GM23338 (cell line): ENCODE measurements around the gene NEURL1. TPM values are rescaled to one million over a fixed set of nuclear protein-coding genes. Genes with fewer than 3 reads are reported as not detected.

Experiments
- ATAC-seq: fragments of 200-7000 bp; cut with Tn5 transposase; 3 replicates; pipeline ENCODE4 v1.9.1; 2020
- DNase-seq: peaks from one replicate; pipeline ENCODE4 v3.0.0-alpha.2; 2015; ENCODE audit warnings: low spot score
- H2AFZ ChIP-seq: fragments of 200-600 bp; sonication (generic); 2 replicates; pipeline ENCODE4 v1.8.0; 2016; ENCODE audit warnings: antibody characterized with exemption, mild to moderate bottlenecking, moderate library complexity
- H3F3A ChIP-seq: fragments of 200-600 bp; sonication (generic); replicated peaks from 2 replicates; pipeline ENCODE4 v1.8.0; 2017; ENCODE audit warnings: antibody characterized with exemption, mixed run types, low read depth
- H3K27ac ChIP-seq: fragments of 200-600 bp; sonication (generic); 2 replicates; pipeline ENCODE4 v1.6.1; 2016; ENCODE audit warnings: low read depth
- H3K27me3 ChIP-seq: fragments of 200-600 bp; sonication (generic); 2 replicates; pipeline ENCODE4 v1.8.0; 2016; ENCODE audit warnings: mild to moderate bottlenecking, mixed run types, moderate library complexity; ENCODE audit not compliant: insufficient read depth
- H3K36me3 ChIP-seq: fragments of 200-600 bp; sonication (generic); 2 replicates; pipeline ENCODE4 v1.8.0; 2016; ENCODE audit warnings: mild to moderate bottlenecking; ENCODE audit not compliant: insufficient read depth
- H3K4me1 ChIP-seq: fragments of 200-600 bp; sonication (generic); 2 replicates; pipeline ENCODE4 v1.8.0; 2016; ENCODE audit warnings: mild to moderate bottlenecking, moderate library complexity; ENCODE audit not compliant: insufficient read depth
- H3K4me2 ChIP-seq: fragments of 200-600 bp; sonication (generic); 2 replicates; pipeline ENCODE4 v1.7.1; 2017; ENCODE audit warnings: mixed run types
- H3K4me3 ChIP-seq: fragments of 200-600 bp; sonication (generic); 2 replicates; pipeline ENCODE4 v1.6.1; 2016; ENCODE audit warnings: mixed run types
- H3K79me2 ChIP-seq: fragments of 200-600 bp; sonication (generic); replicated peaks from 2 replicates; pipeline ENCODE4 v1.8.0; 2017; ENCODE audit warnings: mild to moderate bottlenecking; ENCODE audit not compliant: insufficient read depth
- H3K9me2 ChIP-seq: fragments of 200-600 bp; sonication (generic); 2 replicates; pipeline ENCODE4 v1.8.0; 2017; ENCODE audit not compliant: insufficient read depth
- H4K20me1 ChIP-seq: fragments of 200-600 bp; sonication (generic); replicated peaks from 2 replicates; pipeline ENCODE4 v1.8.0; 2017; ENCODE audit warnings: mild to moderate bottlenecking; ENCODE audit not compliant: insufficient read depth
- H3K27ac Mint-ChIP-seq: 2 replicates; pipeline ENCODE4 v1.8.0; 2020; ENCODE audit warnings: inconsistent platforms, mild to moderate bottlenecking, moderate library complexity, mixed read lengths
- H3K27me3 Mint-ChIP-seq: 3 replicates; pipeline ENCODE4 v1.8.0; 2022; ENCODE audit warnings: low read depth, mild to moderate bottlenecking, moderate library complexity, mixed read lengths, inconsistent platforms; ENCODE audit not compliant: insufficient read depth, poor library complexity
- H3K36me3 Mint-ChIP-seq: 3 replicates; pipeline ENCODE4 v1.8.0; 2021; ENCODE audit warnings: low read depth, mild to moderate bottlenecking, inconsistent platforms, moderate library complexity, mixed read lengths
- H3K4me1 Mint-ChIP-seq: 3 replicates; pipeline ENCODE4 v1.8.0; 2020; ENCODE audit warnings: mild to moderate bottlenecking, inconsistent platforms, mixed read lengths
- H3K4me3 Mint-ChIP-seq: 3 replicates; pipeline ENCODE4 v1.8.0; 2021; ENCODE audit warnings: moderate library complexity, mild to moderate bottlenecking, inconsistent platforms, mixed read lengths
- H3K9me3 Mint-ChIP-seq: 3 replicates; pipeline ENCODE4 v1.8.0; 2020; ENCODE audit warnings: moderate library complexity, mild to moderate bottlenecking, inconsistent platforms, mixed read lengths
- CREB1 ChIP-seq: fragments of 250-450 bp; sonication (Bioruptor Pico); IDR thresholded peaks from 2 replicates; pipeline ENCODE4 v1.5.0; 2020; ENCODE audit warnings: low read depth, mild to moderate bottlenecking, moderate library complexity
- EZH2 ChIP-seq: fragments of 200-600 bp; sonication (generic); IDR thresholded peaks from one replicate; pipeline ENCODE4 v1.8.0; 2017; ENCODE audit warnings: antibody characterized with exemption, mild to moderate bottlenecking, low read depth; ENCODE audit not compliant: unreplicated experiment
- JUNB ChIP-seq: IDR thresholded peaks from one replicate; pipeline ENCODE4 v1.6.1; 2016; ENCODE audit warnings: antibody characterized with exemption; ENCODE audit not compliant: unreplicated experiment
- NANOG ChIP-seq: IDR thresholded peaks from 2 replicates; pipeline ENCODE4 v1.6.1; 2016; ENCODE audit warnings: antibody characterized with exemption, borderline replicate concordance
- POLR2AphosphoS5 ChIP-seq: IDR thresholded peaks from 2 replicates; pipeline ENCODE4 v1.6.1; 2016; ENCODE audit warnings: antibody characterized with exemption, low read depth
- ZNF331 ChIP-seq: fragments of 250-450 bp; sonication (Bioruptor Pico); IDR thresholded peaks from 2 replicates; pipeline ENCODE4 v1.5.0; 2020; ENCODE audit warnings: low read depth, mild to moderate bottlenecking, moderate library complexity
- polyA plus RNA-seq: library from polyadenylated mRNA; unstranded; fragments of >200 nt; fragmentation: Nextera tagmentation; extraction: Ambion mirVana; gene quantifications from 2 replicates; pipeline ENCODE4 v1.2.1, GENCODE V29; 2016
- total RNA-seq: library from RNA; depleted of rRNA; stranded (reverse); fragments of >200 nt; shearing (Covaris generic); gene quantifications from 2 replicates; pipeline ENCODE4 v1.2.3, GENCODE V29; 2014
- TF ChIP-seq, protein P1 (sequence below): IDR thresholded peaks from 2 replicates; pipeline ENCODE4 v1.6.1; 2016; ENCODE audit warnings: antibody characterized with exemption
- TF ChIP-seq, protein P2 (sequence below): IDR thresholded peaks from one replicate; pipeline ENCODE4 v1.6.1; 2018; ENCODE audit warnings: antibody characterized with exemption; ENCODE audit not compliant: unreplicated experiment

Gene NEURL1
- total and polyA plus RNA-seq, 2 experiments from 2014 or later = 0.82 to 1.1 TPM

DNA sequence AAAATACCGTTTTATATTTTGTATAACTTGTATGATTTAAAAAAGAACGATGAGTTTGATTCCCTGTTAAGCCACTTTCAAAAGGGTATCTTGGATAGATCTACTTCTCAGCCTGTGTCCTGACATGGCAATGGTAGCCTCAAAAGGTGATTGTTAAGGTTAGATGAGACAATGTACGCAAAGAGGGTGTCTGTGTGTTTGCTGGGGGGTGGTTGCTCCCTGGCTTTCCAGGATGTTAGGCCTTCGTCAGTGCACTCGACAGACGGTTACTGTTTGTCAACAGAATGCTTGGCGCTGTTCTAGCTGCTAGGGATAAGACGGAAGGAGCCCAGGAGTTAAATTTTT is 90.3 kb downstream of the NEURL1 start (continued):
- TF ChIP-seq ZNF331 (CRISPR knock-in tag) (no peak), EZH2 (no peak), CREB1 (CRISPR knock-in tag) (no peak), JUNB (no peak), NANOG (no peak), POLR2AphosphoS5 (no peak)
- TF ChIP-seq, protein P1, sequence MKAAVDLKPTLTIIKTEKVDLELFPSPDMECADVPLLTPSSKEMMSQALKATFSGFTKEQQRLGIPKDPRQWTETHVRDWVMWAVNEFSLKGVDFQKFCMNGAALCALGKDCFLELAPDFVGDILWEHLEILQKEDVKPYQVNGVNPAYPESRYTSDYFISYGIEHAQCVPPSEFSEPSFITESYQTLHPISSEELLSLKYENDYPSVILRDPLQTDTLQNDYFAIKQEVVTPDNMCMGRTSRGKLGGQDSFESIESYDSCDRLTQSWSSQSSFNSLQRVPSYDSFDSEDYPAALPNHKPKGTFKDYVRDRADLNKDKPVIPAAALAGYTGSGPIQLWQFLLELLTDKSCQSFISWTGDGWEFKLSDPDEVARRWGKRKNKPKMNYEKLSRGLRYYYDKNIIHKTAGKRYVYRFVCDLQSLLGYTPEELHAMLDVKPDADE = no peak

DNA sequence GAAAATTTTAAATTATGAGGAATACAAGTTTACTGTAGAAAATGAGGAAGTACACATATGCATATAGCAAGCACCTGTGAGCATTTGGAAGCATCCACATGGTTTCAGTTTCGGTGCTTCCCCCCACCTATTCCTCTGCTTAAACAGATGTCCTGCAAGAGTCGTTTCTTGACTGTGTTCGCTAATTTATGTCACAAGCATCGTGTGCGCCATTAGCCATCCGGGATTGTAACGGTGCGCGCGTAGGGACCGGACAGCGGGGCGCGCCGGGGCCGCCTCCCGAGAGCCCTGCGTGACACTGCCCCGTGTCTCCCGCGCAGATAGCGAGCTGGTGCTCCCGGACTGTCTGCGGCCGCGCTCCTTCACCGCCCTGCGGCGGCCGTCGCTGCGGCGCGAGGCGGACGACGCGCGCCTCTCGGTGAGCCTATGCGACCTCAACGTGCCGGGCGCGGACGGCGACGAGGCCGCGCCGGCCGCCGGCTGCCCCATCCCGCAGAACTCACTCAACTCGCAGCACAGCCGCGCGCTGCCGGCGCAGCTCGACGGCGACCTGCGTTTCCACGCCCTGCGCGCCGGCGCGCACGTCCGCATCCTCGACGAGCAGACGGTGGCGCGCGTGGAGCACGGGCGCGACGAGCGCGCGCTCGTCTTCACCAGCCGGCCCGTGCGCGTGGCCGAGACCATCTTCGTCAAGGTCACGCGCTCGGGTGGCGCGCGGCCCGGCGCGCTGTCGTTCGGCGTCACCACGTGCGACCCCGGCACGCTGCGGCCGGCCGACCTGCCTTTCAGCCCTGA is 90.9 kb downstream of the NEURL1 start:
- peak; percentile 6; the same call in 1 of the 2 replicates for TF ChIP-seq CREB1 (CRISPR knock-in tag)
- TF ChIP-seq, protein P2, sequence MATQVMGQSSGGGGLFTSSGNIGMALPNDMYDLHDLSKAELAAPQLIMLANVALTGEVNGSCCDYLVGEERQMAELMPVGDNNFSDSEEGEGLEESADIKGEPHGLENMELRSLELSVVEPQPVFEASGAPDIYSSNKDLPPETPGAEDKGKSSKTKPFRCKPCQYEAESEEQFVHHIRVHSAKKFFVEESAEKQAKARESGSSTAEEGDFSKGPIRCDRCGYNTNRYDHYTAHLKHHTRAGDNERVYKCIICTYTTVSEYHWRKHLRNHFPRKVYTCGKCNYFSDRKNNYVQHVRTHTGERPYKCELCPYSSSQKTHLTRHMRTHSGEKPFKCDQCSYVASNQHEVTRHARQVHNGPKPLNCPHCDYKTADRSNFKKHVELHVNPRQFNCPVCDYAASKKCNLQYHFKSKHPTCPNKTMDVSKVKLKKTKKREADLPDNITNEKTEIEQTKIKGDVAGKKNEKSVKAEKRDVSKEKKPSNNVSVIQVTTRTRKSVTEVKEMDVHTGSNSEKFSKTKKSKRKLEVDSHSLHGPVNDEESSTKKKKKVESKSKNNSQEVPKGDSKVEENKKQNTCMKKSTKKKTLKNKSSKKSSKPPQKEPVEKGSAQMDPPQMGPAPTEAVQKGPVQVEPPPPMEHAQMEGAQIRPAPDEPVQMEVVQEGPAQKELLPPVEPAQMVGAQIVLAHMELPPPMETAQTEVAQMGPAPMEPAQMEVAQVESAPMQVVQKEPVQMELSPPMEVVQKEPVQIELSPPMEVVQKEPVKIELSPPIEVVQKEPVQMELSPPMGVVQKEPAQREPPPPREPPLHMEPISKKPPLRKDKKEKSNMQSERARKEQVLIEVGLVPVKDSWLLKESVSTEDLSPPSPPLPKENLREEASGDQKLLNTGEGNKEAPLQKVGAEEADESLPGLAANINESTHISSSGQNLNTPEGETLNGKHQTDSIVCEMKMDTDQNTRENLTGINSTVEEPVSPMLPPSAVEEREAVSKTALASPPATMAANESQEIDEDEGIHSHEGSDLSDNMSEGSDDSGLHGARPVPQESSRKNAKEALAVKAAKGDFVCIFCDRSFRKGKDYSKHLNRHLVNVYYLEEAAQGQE = no peak
- H3K27me3 ChIP-seq = peaks cover 37% of the 10 kb centered on the region
- peaks cover 5% of the 10 kb centered on the region; the same call in 1 of the 2 replicates for H3K9me2 ChIP-seq
- no peaks in the 10 kb centered on the region for H3K79me2 ChIP-seq
- H3K36me3 Mint-ChIP-seq = peaks cover 3% of the 10 kb centered on the region; the same call in 1 of the 3 replicates
- peaks cover 30% of the 10 kb centered on the region for H3K27me3 Mint-ChIP-seq
- H4K20me1 ChIP-seq = no peaks in the 10 kb centered on the region
- ATAC-seq (peak; percentile 70), DNase-seq (peak; percentile 69)
- H3K36me3 ChIP-seq = no peaks in the 10 kb centered on the region
- no peaks in the 10 kb centered on the region for H3K4me1 ChIP-seq
- no peak overlapping the region for H3K27ac Mint-ChIP-seq
- H3K27ac ChIP-seq = no peak overlapping the region
- H3K4me1 Mint-ChIP-seq = peaks cover 2% of the 10 kb centered on the region; the same call in 2 of the 3 replicates
- H3F3A ChIP-seq = no peaks in the 10 kb centered on the region
- peaks cover 12% of the 10 kb centered on the region for H3K9me3 Mint-ChIP-seq
- peak overlapping the region; percentile 49 for H3K4me3 Mint-ChIP-seq
- peak overlapping the region; percentile 96 for H2AFZ ChIP-seq
- H3K4me2 ChIP-seq = peak overlapping the region; percentile 73; the same call in 1 of the 2 replicates
- peak overlapping the region; percentile 47; the same call in 1 of the 2 replicates for H3K4me3 ChIP-seq
